ENCODE measurements around the gene MDGA2.

MDGA2 gene

GRCh38 chr14:47500369-47500768 is 175.0 kb downstream of the MDGA2 start:
- H3K9ac ChIP-seq (ENCODE audit: low read depth, low read length): no peak overlapping the region
- no peak overlapping the region for H3K27ac ChIP-seq (ENCODE audit: low read depth, low read length)
- no peaks in the 10 kb centered on the region; the same call in 1 of the 2 replicates for H3K9me3 ChIP-seq (ENCODE audit: control insufficient read depth, insufficient read depth, low read length)
- H3K36me3 ChIP-seq (ENCODE audit: control insufficient read depth, insufficient read depth, low read length): no peaks in the 10 kb centered on the region
- no peaks in the 10 kb centered on the region for H3K4me1 ChIP-seq (ENCODE audit: control insufficient read depth, insufficient read depth, low read length)
- no peaks in the 10 kb centered on the region for H3K27me3 ChIP-seq (ENCODE audit: control insufficient read depth, insufficient read depth, low read length)
- no peak overlapping the region for H3K4me3 ChIP-seq (ENCODE audit: low read depth, low read length)

- Histone ChIP-seq H3K4me1 (ENCODE audit: control insufficient read depth, insufficient read depth, low read length) (no peaks in the 10 kb centered on the region), H3K9ac (ENCODE audit: low read depth, low read length) (no peak overlapping the region), H3K27ac (ENCODE audit: low read depth, low read length) (no peak overlapping the region), H3K36me3 (ENCODE audit: control insufficient read depth, insufficient read depth, low read length) (no peaks in the 10 kb centered on the region), H3K9me3 (ENCODE audit: control insufficient read depth, insufficient read depth, low read length) (peaks cover 5% of the 10 kb centered on the region; the same call in 1 of the 2 replicates), H3K27me3 (ENCODE audit: control insufficient read depth, insufficient read depth, low read length) (no peaks in the 10 kb centered on the region), H3K4me3 (ENCODE audit: low read depth, low read length) (no peak overlapping the region)
Measured at GRCh38 chr14:47490766-47491165, 184.6 kb downstream of the MDGA2 start.

- Histone ChIP-seq H3K4me3 (ENCODE audit: low read depth, low read length) (no peak overlapping the region), H3K4me1 (ENCODE audit: control insufficient read depth, insufficient read depth, low read length) (no peaks in the 10 kb centered on the region), H3K27ac (ENCODE audit: low read depth, low read length) (no peak overlapping the region), H3K27me3 (ENCODE audit: control insufficient read depth, insufficient read depth, low read length) (no peaks in the 10 kb centered on the region), H3K9ac (ENCODE audit: low read depth, low read length) (no peak overlapping the region), H3K36me3 (ENCODE audit: control insufficient read depth, insufficient read depth, low read length) (no peaks in the 10 kb centered on the region), H3K9me3 (ENCODE audit: control insufficient read depth, insufficient read depth, low read length) (0 out of 2 replicates have a peak, but pooled peaks cover 8% of the 10 kb centered on the region)
Measured at GRCh38 chr14:47490353-47490752, 185.1 kb downstream of the MDGA2 start.

- Histone ChIP-seq H3K9ac (ENCODE audit: low read depth, low read length) (no peak overlapping the region), H3K27me3 (ENCODE audit: control insufficient read depth, insufficient read depth, low read length) (no peaks in the 10 kb centered on the region), H3K4me3 (ENCODE audit: low read depth, low read length) (no peak overlapping the region), H3K9me3 (ENCODE audit: control insufficient read depth, insufficient read depth, low read length) (0 out of 2 replicates have a peak, but pooled peaks cover 8% of the 10 kb centered on the region), H3K36me3 (ENCODE audit: control insufficient read depth, insufficient read depth, low read length) (no peaks in the 10 kb centered on the region), H3K27ac (ENCODE audit: low read depth, low read length) (no peak overlapping the region), H3K4me1 (ENCODE audit: control insufficient read depth, insufficient read depth, low read length) (no peaks in the 10 kb centered on the region)
Measured at GRCh38 chr14:47485421-47485820, 190.0 kb downstream of the MDGA2 start.

GRCh38 chr14:47483449-47483848 is 192.0 kb downstream of the MDGA2 start:
- Histone ChIP-seq H3K4me3 (ENCODE audit: low read depth, low read length) (no peak overlapping the region), H3K27ac (ENCODE audit: low read depth, low read length) (no peak overlapping the region), H3K9me3 (ENCODE audit: control insufficient read depth, insufficient read depth, low read length) (0 out of 2 replicates have a peak, but pooled peaks cover 8% of the 10 kb centered on the region), H3K4me1 (ENCODE audit: control insufficient read depth, insufficient read depth, low read length) (no peaks in the 10 kb centered on the region), H3K27me3 (ENCODE audit: control insufficient read depth, insufficient read depth, low read length) (no peaks in the 10 kb centered on the region), H3K9ac (ENCODE audit: low read depth, low read length) (no peak overlapping the region), H3K36me3 (ENCODE audit: control insufficient read depth, insufficient read depth, low read length) (no peaks in the 10 kb centered on the region)

GRCh38 chr14:47471075-47471474 is 204.3 kb downstream of the MDGA2 start:
- Histone ChIP-seq H3K36me3 (ENCODE audit: control insufficient read depth, insufficient read depth, low read length) (no peaks in the 10 kb centered on the region), H3K27me3 (ENCODE audit: control insufficient read depth, insufficient read depth, low read length) (no peaks in the 10 kb centered on the region), H3K4me3 (ENCODE audit: low read depth, low read length) (no peak overlapping the region)

GRCh38 chr14:47466916-47467315 is 208.5 kb downstream of the MDGA2 start:
- H3K4me3 ChIP-seq (ENCODE audit: low read depth, low read length): no peak overlapping the region
- H3K27ac ChIP-seq (ENCODE audit: low read depth, low read length): no peak overlapping the region
- H3K4me1 ChIP-seq (ENCODE audit: control insufficient read depth, insufficient read depth, low read length): no peaks in the 10 kb centered on the region
- no peak overlapping the region for H3K9ac ChIP-seq (ENCODE audit: low read depth, low read length)
- H3K36me3 ChIP-seq (ENCODE audit: control insufficient read depth, insufficient read depth, low read length): no peaks in the 10 kb centered on the region
- H3K9me3 ChIP-seq (ENCODE audit: control insufficient read depth, insufficient read depth, low read length): no peaks in the 10 kb centered on the region
- no peaks in the 10 kb centered on the region for H3K27me3 ChIP-seq (ENCODE audit: control insufficient read depth, insufficient read depth, low read length)

More at GRCh38 chr14:47471075-47471474, 204.3 kb downstream of the MDGA2 start:
- Histone ChIP-seq H3K27ac (ENCODE audit: low read depth, low read length) (no peak overlapping the region), H3K9me3 (ENCODE audit: control insufficient read depth, insufficient read depth, low read length) (no peaks in the 10 kb centered on the region), H3K9ac (ENCODE audit: low read depth, low read length) (no peak overlapping the region), H3K4me1 (ENCODE audit: control insufficient read depth, insufficient read depth, low read length) (no peaks in the 10 kb centered on the region)

- H3K27ac ChIP-seq (ENCODE audit: low read depth, low read length): no peak overlapping the region
- no peaks in the 10 kb centered on the region for H3K4me1 ChIP-seq (ENCODE audit: control insufficient read depth, insufficient read depth, low read length)
- H3K36me3 ChIP-seq (ENCODE audit: control insufficient read depth, insufficient read depth, low read length): no peaks in the 10 kb centered on the region
- H3K27me3 ChIP-seq (ENCODE audit: control insufficient read depth, insufficient read depth, low read length): no peaks in the 10 kb centered on the region
- no peak overlapping the region for H3K9ac ChIP-seq (ENCODE audit: low read depth, low read length)
- H3K4me3 ChIP-seq (ENCODE audit: low read depth, low read length): no peak overlapping the region
- no peaks in the 10 kb centered on the region for H3K9me3 ChIP-seq (ENCODE audit: control insufficient read depth, insufficient read depth, low read length)
Measured at GRCh38 chr14:47454025-47454424, 221.4 kb downstream of the MDGA2 start.

GRCh38 chr14:47447076-47447475 is 228.3 kb downstream of the MDGA2 start:
- no peaks in the 10 kb centered on the region for H3K36me3 ChIP-seq (ENCODE audit: control insufficient read depth, insufficient read depth, low read length)
- no peak overlapping the region for H3K9ac ChIP-seq (ENCODE audit: low read depth, low read length)
- H3K27me3 ChIP-seq (ENCODE audit: control insufficient read depth, insufficient read depth, low read length): no peaks in the 10 kb centered on the region
- no peak overlapping the region for H3K4me3 ChIP-seq (ENCODE audit: low read depth, low read length)
- H3K4me1 ChIP-seq (ENCODE audit: control insufficient read depth, insufficient read depth, low read length): no peaks in the 10 kb centered on the region
- H3K27ac ChIP-seq (ENCODE audit: low read depth, low read length): no peak overlapping the region
- no peaks in the 10 kb centered on the region for H3K9me3 ChIP-seq (ENCODE audit: control insufficient read depth, insufficient read depth, low read length)

- no peaks in the 10 kb centered on the region for H3K9me3 ChIP-seq (ENCODE audit: control insufficient read depth, insufficient read depth, low read length)
- H3K4me3 ChIP-seq (ENCODE audit: low read depth, low read length): no peak overlapping the region
- no peak overlapping the region for H3K9ac ChIP-seq (ENCODE audit: low read depth, low read length)
- H3K4me1 ChIP-seq (ENCODE audit: control insufficient read depth, insufficient read depth, low read length): peaks cover 38% of the 10 kb centered on the region
- no peaks in the 10 kb centered on the region for H3K27me3 ChIP-seq (ENCODE audit: control insufficient read depth, insufficient read depth, low read length)
- no peaks in the 10 kb centered on the region for H3K36me3 ChIP-seq (ENCODE audit: control insufficient read depth, insufficient read depth, low read length)
- no peak overlapping the region for H3K27ac ChIP-seq (ENCODE audit: low read depth, low read length)
Measured at GRCh38 chr14:47442211-47442610, 233.2 kb downstream of the MDGA2 start.

GRCh38 chr14:47439953-47440352 is 235.5 kb downstream of the MDGA2 start:
- Histone ChIP-seq H3K4me1 (ENCODE audit: control insufficient read depth, insufficient read depth, low read length) (peaks cover 40% of the 10 kb centered on the region), H3K9ac (ENCODE audit: low read depth, low read length) (no peak overlapping the region), H3K9me3 (ENCODE audit: control insufficient read depth, insufficient read depth, low read length) (no peaks in the 10 kb centered on the region), H3K27ac (ENCODE audit: low read depth, low read length) (no peak overlapping the region), H3K36me3 (ENCODE audit: control insufficient read depth, insufficient read depth, low read length) (no peaks in the 10 kb centered on the region), H3K27me3 (ENCODE audit: control insufficient read depth, insufficient read depth, low read length) (no peaks in the 10 kb centered on the region), H3K4me3 (ENCODE audit: low read depth, low read length) (no peak overlapping the region)
